HG02610 (cell line): ENCODE data around the gene HSD17B2.
A peak's percentile ranks its signal among the peaks of the same experiment; 100 is the strongest.
"Not testable (repeated sequence)": the region's sequence is repeated elsewhere in the genome, so short reads cannot be mapped to it uniquely, and the experiment has no call there.

Experiments
- ATAC-seq: cut with Tn5 transposase; IDR thresholded peaks from one replicate; pipeline ENCODE4 v1.9.1; 2021; ENCODE audit warnings: mild to moderate bottlenecking, moderate library complexity; ENCODE audit not compliant: unreplicated experiment

HSD17B2 gene

GRCh38 chr16:82034981-82035612, at the start of gene HSD17B2:
Gene HSD17B2, plus strand, starts transcription at chr16:82035253. Its CDS starts 172 bp downstream, at chr16:82035425.
- no peak for ATAC-seq

- ATAC-seq = no peak
These were observed 47.9 kb upstream of the HSD17B2 start for GRCh38 chr16:81987121-81987520.

GRCh38 chr16:81987706-81988105, 47.3 kb upstream of the HSD17B2 start:
- no peak for ATAC-seq

GRCh38 chr16:81992859-81993258, 42.2 kb upstream of the HSD17B2 start:
- no peak for ATAC-seq

GRCh38 chr16:81994485-81994884, 40.6 kb upstream of the HSD17B2 start:
- no peak for ATAC-seq

- no peak for ATAC-seq
These were observed 39.4 kb upstream of the HSD17B2 start for GRCh38 chr16:81995651-81996050.

- no peak for ATAC-seq
These were observed 38.2 kb upstream of the HSD17B2 start for GRCh38 chr16:81996664-81997509.

- no peak for ATAC-seq
These were observed 37.3 kb upstream of the HSD17B2 start for GRCh38 chr16:81997738-81998137.

GRCh38 chr16:82002831-82003230, 32.2 kb upstream of the HSD17B2 start:
- ATAC-seq = no peak

- no peak for ATAC-seq
These were observed 30.5 kb upstream of the HSD17B2 start for GRCh38 chr16:82004601-82005000.

- no peak for ATAC-seq
These were observed 29.8 kb upstream of the HSD17B2 start for GRCh38 chr16:82005027-82005830.

- no peak for ATAC-seq
These were observed 29.0 kb upstream of the HSD17B2 start for GRCh38 chr16:82006036-82006435.

- no peak for ATAC-seq
These were observed 27.9 kb upstream of the HSD17B2 start for GRCh38 chr16:82007189-82007588.

- ATAC-seq = no peak
These were observed 26.0 kb upstream of the HSD17B2 start for GRCh38 chr16:82008957-82009592.

- ATAC-seq = not testable (repeated sequence)
These were observed 25.3 kb upstream of the HSD17B2 start for GRCh38 chr16:82009789-82010188.

GRCh38 chr16:82010649-82011048, 24.4 kb upstream of the HSD17B2 start:
- ATAC-seq = no peak

- ATAC-seq = peak; percentile 93
These were observed 23.8 kb upstream of the HSD17B2 start, which contains the start of gene SDR42E1 for GRCh38 chr16:82011199-82011641. Gene SDR42E1, minus strand, starts transcription at chr16:82011470. Its CDS starts 10,612 bp downstream, at chr16:82000858.

GRCh38 chr16:82013139-82013538, 21.9 kb upstream of the HSD17B2 start:
- ATAC-seq = no peak

GRCh38 chr16:82016263-82016662, 18.8 kb upstream of the HSD17B2 start:
- no peak for ATAC-seq

GRCh38 chr16:82016964-82017363, 18.1 kb upstream of the HSD17B2 start:
- no peak for ATAC-seq
